ENCODE measurements around the gene ABCB11. TPM values are rescaled to one million over a fixed set of nuclear protein-coding genes. Genes with fewer than 3 reads are reported as not detected.

The ABCB11 gene
- total and polyA plus RNA-seq, 2 donors (not counting 3 experiments of a cell fraction or from before 2014, with no cell fraction given) = 0.22 to 0.44 TPM

- H3K9me3 ChIP-seq (replicated peaks; ENCODE audit: control insufficient read depth, insufficient read depth, low read length) = no peaks in the 10 kb centered on the region
- BruUV-seq (replicated peaks) = no TSS peak
- no peaks in the 10 kb centered on the region for H3K36me3 ChIP-seq (ENCODE audit: control insufficient read depth in 2 of 2, extremely low read depth in 1 of 2, insufficient read depth in 2 of 2, low read length in 2 of 2)
- intact Hi-C loops (cut with micrococcal nuclease) = no loop called here
- no peak overlapping the region for H3K27ac ChIP-seq (ENCODE audit: insufficient read depth, low read depth, low read length)
- H3K9me1 ChIP-seq (replicated peaks; ENCODE audit: control insufficient read depth, extremely low read depth, insufficient read depth, low read length) = no peaks in the 10 kb centered on the region
- DNase-seq (ENCODE audit: low read depth, low spot score) = no peak
- H3K79me2 ChIP-seq (ENCODE audit: control insufficient read depth, insufficient read depth, low read length) = no peaks in the 10 kb centered on the region
- ChIA-PET CTCF (no interaction called here), POLR2A (no interaction called here)
- FAIRE-seq = no peak
- no peak overlapping the region for H3K4me3 ChIP-seq (replicated peaks in 1 of 3; ENCODE audit: insufficient read depth in 1 of 3, low read depth in 1 of 3, low read length in 3 of 3)
- H3K4me2 ChIP-seq (ENCODE audit: insufficient read depth, low read length) = no peak overlapping the region
- dilution Hi-C loops (cut with MboI; ENCODE audit: extremely low pct_ligation_motif_present, low sequenced_read_pairs) = no loop called here
- no peak for TF ChIP-seq POLR2A (IDR thresholded peaks at IDR 0.05; ENCODE audit: low read depth, low read length)
- TF ChIP-seq MYC (IDR thresholded peaks at IDR 0.05; ENCODE audit: low read depth, low read length) = no peak
- H3K9ac ChIP-seq (replicated peaks; ENCODE audit: extremely low read depth, insufficient read depth, low read length) = no peak overlapping the region
- H4K20me1 ChIP-seq (replicated peaks; ENCODE audit: control insufficient read depth, extremely low read depth, insufficient read depth, low read length) = no peaks in the 10 kb centered on the region
- H3K4me1 ChIP-seq (ENCODE audit: control insufficient read depth, extremely low read depth, insufficient read depth, low read length) = no peaks in the 10 kb centered on the region
- no peak overlapping the region for H2AFZ ChIP-seq (ENCODE audit: low read depth, low read length)
- no peaks in the 10 kb centered on the region for H3K27me3 ChIP-seq (ENCODE audit: control insufficient read depth in 2 of 2, insufficient read depth in 2 of 2, low read length in 2 of 2)
Observed at GRCh38 chr2:169036736-169037440, 5.8 kb upstream of the ABCB11 start.

GRCh38 chr2:169035887-169036286, 4.8 kb upstream of the ABCB11 start:
- FAIRE-seq (no peak), DNase-seq (ENCODE audit: low read depth, low spot score) (no peak)
- Histone ChIP-seq H3K9me3 (replicated peaks; ENCODE audit: control insufficient read depth, insufficient read depth, low read length) (no peaks in the 10 kb centered on the region), H3K36me3 (ENCODE audit: control insufficient read depth in 2 of 2, extremely low read depth in 1 of 2, insufficient read depth in 2 of 2, low read length in 2 of 2) (no peaks in the 10 kb centered on the region), H3K4me3 (replicated peaks in 1 of 3; ENCODE audit: insufficient read depth in 1 of 3, low read depth in 1 of 3, low read length in 3 of 3) (no peak overlapping the region), H3K4me2 (ENCODE audit: insufficient read depth, low read length) (no peak overlapping the region), H3K79me2 (ENCODE audit: control insufficient read depth, insufficient read depth, low read length) (no peaks in the 10 kb centered on the region), H3K9ac (replicated peaks; ENCODE audit: extremely low read depth, insufficient read depth, low read length) (no peak overlapping the region), H3K27ac (ENCODE audit: insufficient read depth, low read depth, low read length) (no peak overlapping the region), H3K27me3 (ENCODE audit: control insufficient read depth in 2 of 2, insufficient read depth in 2 of 2, low read length in 2 of 2) (no peaks in the 10 kb centered on the region), H3K9me1 (replicated peaks; ENCODE audit: control insufficient read depth, extremely low read depth, insufficient read depth, low read length) (no peaks in the 10 kb centered on the region), H4K20me1 (replicated peaks; ENCODE audit: control insufficient read depth, extremely low read depth, insufficient read depth, low read length) (no peaks in the 10 kb centered on the region), H2AFZ (ENCODE audit: low read depth, low read length) (no peak overlapping the region), H3K4me1 (ENCODE audit: control insufficient read depth, extremely low read depth, insufficient read depth, low read length) (no peaks in the 10 kb centered on the region)
- ChIA-PET CTCF (no interaction called here), POLR2A (no interaction called here)
- dilution Hi-C loops (cut with MboI; ENCODE audit: extremely low pct_ligation_motif_present, low sequenced_read_pairs) = no loop called here
- no TSS peak for BruUV-seq (replicated peaks)
- TF ChIP-seq GATA2 (IDR thresholded peaks at IDR 0.05; ENCODE audit: insufficient read depth, insufficient read length, low read depth, low read length) = no peak
- TF ChIP-seq POLR2A (IDR thresholded peaks at IDR 0.05; ENCODE audit: low read depth, low read length) = no peak
- TF ChIP-seq EZH2 (IDR thresholded peaks at IDR 0.05; ENCODE audit: borderline replicate concordance, low read depth, low read length, severe bottlenecking) = no peak
- no peak for TF ChIP-seq POLR2AphosphoS5 (IDR thresholded peaks at IDR 0.05; ENCODE audit: insufficient read depth, low read depth, low read length)
- intact Hi-C loops (cut with micrococcal nuclease) = no loop called here

Measured in endothelial cell of umbilical vein (primary cell).